PC-9 (cell line): Measurements from ENCODE around the gene USP3. TPM values are rescaled to one million over a fixed set of nuclear protein-coding genes. Genes with fewer than 3 reads are reported as not detected.

Experiments used
- BruUV-seq: library from RNA; stranded (reverse); fragments of 400-500 nt; replicated peaks from 2 replicates; lab custom pipeline; 2021; lab: Mats Ljungman, UMichigan
- CTCF ChIA-PET: fragments of 300-600 bp; sonication (Branson Sonifier 250); formaldehyde crosslinking; loops from one replicate; lab custom pipeline; 2022; ENCODE audit warnings: antibody characterized with exemption; lab: Charles Lee
- POLR2A ChIA-PET: fragments of 300-600 bp; sonication (Branson Sonifier 250); formaldehyde crosslinking; loops from one replicate; lab custom pipeline; 2022; ENCODE audit warnings: antibody characterized with exemption; ENCODE audit not compliant: unreplicated experiment; lab: Charles Lee
- DNase-seq, 2 experiments: peaks; one replicate each; pipeline versions ENCODE4 v3.0.0 to v3.0.0-alpha.2; 2015 to 2022; ENCODE audit warnings: mixed read lengths in 1 of 2
- H2AFZ ChIP-seq: fragments of 200-600 bp; sonication (generic); 2 replicates; pipeline ENCODE4 v1.8.1; 2017; ENCODE audit warnings: antibody characterized with exemption
- H3F3A ChIP-seq: fragments of 200-600 bp; sonication (generic); 2 replicates; pipeline ENCODE4 v1.8.1; 2017; ENCODE audit warnings: antibody characterized with exemption, mild to moderate bottlenecking, low read depth; ENCODE audit not compliant: insufficient read depth
- H3K27ac ChIP-seq: fragments of 200-600 bp; sonication (generic); 2 replicates; pipeline ENCODE4 v1.6.1; 2016; ENCODE audit warnings: mixed run types
- H3K27me3 ChIP-seq: fragments of 200-600 bp; sonication (generic); 2 replicates; pipeline ENCODE4 v1.6.1; 2016; ENCODE audit warnings: low read depth, mixed run types; ENCODE audit not compliant: insufficient read depth
- H3K36me3 ChIP-seq: fragments of 200-600 bp; sonication (generic); 2 replicates; pipeline ENCODE4 v1.6.1; 2016; ENCODE audit warnings: low read depth, mixed run types
- H3K4me1 ChIP-seq: fragments of 200-600 bp; sonication (generic); replicated peaks from 2 replicates; pipeline ENCODE4 v1.6.1; 2016; ENCODE audit warnings: mixed run types; ENCODE audit not compliant: insufficient read depth
- H3K4me2 ChIP-seq: fragments of 200-600 bp; sonication (generic); 2 replicates; pipeline ENCODE4 v1.6.1; 2017; ENCODE audit warnings: mixed run types
- H3K4me3 ChIP-seq: fragments of 200-600 bp; sonication (generic); 2 replicates; pipeline ENCODE4 v1.6.1; 2016; ENCODE audit warnings: mixed run types
- H3K79me2 ChIP-seq: fragments of 200-600 bp; sonication (generic); 2 replicates; pipeline ENCODE4 v1.6.1; 2017; ENCODE audit warnings: low read depth, mixed run types
- H3K9me2 ChIP-seq: fragments of 200-600 bp; sonication (generic); 2 replicates; pipeline ENCODE4 v1.8.1; 2017; ENCODE audit warnings: mild to moderate bottlenecking; ENCODE audit not compliant: insufficient read depth
- H3K9me3 ChIP-seq: fragments of 200-600 bp; sonication (generic); 2 replicates; pipeline ENCODE4 v1.8.1; 2016; ENCODE audit warnings: low read depth; ENCODE audit not compliant: insufficient read depth
- H4K20me1 ChIP-seq: fragments of 200-600 bp; sonication (generic); 2 replicates; pipeline ENCODE4 v1.8.1; 2017; ENCODE audit not compliant: insufficient read depth
- EZH2 ChIP-seq: fragments of 200-600 bp; sonication (generic); IDR thresholded peaks from 2 replicates; pipeline ENCODE4 v1.8.0; 2017; ENCODE audit warnings: antibody characterized with exemption, low read depth
- intact Hi-C: fragments of 100-400 bp; cut with micrococcal nuclease; formaldehyde crosslinking; loops from one replicate; pipeline ENCODE4 v1.10.0; 2022; ENCODE audit not compliant: unreplicated experiment
- total RNA-seq: library from RNA; stranded (reverse); gene quantifications from 2 replicates; pipeline ENCODE4 v1.2.3, GENCODE V29; 2021
- TF ChIP-seq, protein P1 (sequence below): fragments of 200-600 bp; sonication (generic); conservative IDR thresholded peaks from 2 replicates; pipeline ENCODE4 v1.6.1; 2017; ENCODE audit warnings: mixed run types, antibody characterized with exemption, mild to moderate bottlenecking, moderate library complexity

Gene USP3
- total RNA-seq, 1 experiment from 2014 or later: 57.5 TPM

DNA sequence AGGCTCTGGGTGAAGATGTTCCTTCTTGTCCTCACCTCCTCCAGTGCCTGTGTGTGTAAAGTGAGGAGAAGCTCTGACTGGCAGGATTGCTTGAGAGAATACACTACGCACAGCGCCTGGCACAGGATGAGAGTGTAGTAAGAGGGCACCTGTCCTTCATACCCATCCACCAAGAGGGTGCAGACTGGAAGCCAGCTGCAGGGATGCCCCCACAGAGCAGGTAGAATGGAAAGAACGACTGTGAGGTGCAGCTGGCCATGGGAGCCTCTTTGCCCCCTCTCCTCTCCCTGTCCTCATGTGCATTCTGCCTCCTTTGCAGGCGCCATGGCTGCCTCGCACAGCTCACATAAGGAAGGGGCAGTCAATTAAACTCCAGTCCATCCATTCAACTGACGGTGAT lies 105.1 kb downstream of the USP3 start:
- no peak overlapping the region for H3K4me3 ChIP-seq
- no peaks in the 10 kb centered on the region for H3K27me3 ChIP-seq
- no peaks in the 10 kb centered on the region for H3K36me3 ChIP-seq
- POLR2A ChIA-PET: interaction anchor here (0.7 kb wide), 1 partner anchor 27 kb away, joined by 3 read pairs; no protein-coding TSS in a partner anchor
- CTCF ChIA-PET: interaction anchor here (0.5 to 1.4 kb wide), 11 partner anchors 10 to 544 kb away, joined by 3 to 17 read pairs (median 4); partner anchors contain the start of gene CIAO2A
- H3K27ac ChIP-seq: peak overlapping the region; percentile 55; the same call in 1 of the 2 replicates
- no TSS peak for BruUV-seq
- no peak overlapping the region for H2AFZ ChIP-seq
- intact Hi-C loops: no loop called here
- TF ChIP-seq, protein P1, sequence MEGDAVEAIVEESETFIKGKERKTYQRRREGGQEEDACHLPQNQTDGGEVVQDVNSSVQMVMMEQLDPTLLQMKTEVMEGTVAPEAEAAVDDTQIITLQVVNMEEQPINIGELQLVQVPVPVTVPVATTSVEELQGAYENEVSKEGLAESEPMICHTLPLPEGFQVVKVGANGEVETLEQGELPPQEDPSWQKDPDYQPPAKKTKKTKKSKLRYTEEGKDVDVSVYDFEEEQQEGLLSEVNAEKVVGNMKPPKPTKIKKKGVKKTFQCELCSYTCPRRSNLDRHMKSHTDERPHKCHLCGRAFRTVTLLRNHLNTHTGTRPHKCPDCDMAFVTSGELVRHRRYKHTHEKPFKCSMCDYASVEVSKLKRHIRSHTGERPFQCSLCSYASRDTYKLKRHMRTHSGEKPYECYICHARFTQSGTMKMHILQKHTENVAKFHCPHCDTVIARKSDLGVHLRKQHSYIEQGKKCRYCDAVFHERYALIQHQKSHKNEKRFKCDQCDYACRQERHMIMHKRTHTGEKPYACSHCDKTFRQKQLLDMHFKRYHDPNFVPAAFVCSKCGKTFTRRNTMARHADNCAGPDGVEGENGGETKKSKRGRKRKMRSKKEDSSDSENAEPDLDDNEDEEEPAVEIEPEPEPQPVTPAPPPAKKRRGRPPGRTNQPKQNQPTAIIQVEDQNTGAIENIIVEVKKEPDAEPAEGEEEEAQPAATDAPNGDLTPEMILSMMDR: no peak
- no peak for TF ChIP-seq EZH2
- H3F3A ChIP-seq: peaks cover 14% of the 10 kb centered on the region
- H3K9me3 ChIP-seq: no peaks in the 10 kb centered on the region
- H3K79me2 ChIP-seq: no peaks in the 10 kb centered on the region
- no peaks in the 10 kb centered on the region for H4K20me1 ChIP-seq
- DNase-seq: no peak
- no peak overlapping the region for H3K4me2 ChIP-seq
- peaks cover 22% of the 10 kb centered on the region for H3K4me1 ChIP-seq
- H3K9me2 ChIP-seq: no peaks in the 10 kb centered on the region

DNA sequence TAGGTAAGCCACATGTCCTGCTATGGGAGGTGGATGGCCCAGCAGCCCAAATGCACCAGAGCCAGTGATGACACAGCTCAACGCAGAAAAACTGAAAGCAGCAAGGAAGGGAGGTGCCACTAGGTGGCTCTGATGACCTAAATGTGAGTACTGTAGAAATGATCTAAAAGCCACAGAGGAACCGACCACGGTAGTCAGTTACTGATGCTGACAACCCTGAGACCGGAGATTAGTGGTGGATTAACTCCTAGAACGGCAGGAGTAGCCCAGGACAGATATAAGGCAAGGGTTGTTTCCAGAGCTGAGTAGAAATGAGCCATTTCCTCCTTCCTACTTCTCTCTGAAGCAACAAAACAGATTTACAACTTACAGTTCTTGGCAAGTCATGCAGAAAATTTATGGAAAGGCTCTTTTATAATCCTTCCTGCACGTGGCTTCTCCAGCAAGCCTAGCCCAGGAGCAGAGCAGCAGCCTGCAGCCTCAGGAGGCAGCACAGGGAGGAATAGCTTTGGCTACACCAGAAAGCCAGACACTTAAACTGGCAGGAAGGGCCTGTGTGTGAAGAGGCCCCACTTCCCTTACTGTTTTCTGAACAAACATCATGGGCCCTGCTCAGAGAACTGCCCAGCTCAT lies 105.9 kb downstream of the USP3 start:
- Histone ChIP-seq H2AFZ (no peak overlapping the region), H3K36me3 (0 out of 2 replicates have a peak, but pooled peaks cover 3% of the 10 kb centered on the region)
- intact Hi-C loops: loop anchor here (1.0 to 5.0 kb wide), 3 partner anchors 282 to 542 kb away; partner anchors contain the start of gene SNX22

DNA sequence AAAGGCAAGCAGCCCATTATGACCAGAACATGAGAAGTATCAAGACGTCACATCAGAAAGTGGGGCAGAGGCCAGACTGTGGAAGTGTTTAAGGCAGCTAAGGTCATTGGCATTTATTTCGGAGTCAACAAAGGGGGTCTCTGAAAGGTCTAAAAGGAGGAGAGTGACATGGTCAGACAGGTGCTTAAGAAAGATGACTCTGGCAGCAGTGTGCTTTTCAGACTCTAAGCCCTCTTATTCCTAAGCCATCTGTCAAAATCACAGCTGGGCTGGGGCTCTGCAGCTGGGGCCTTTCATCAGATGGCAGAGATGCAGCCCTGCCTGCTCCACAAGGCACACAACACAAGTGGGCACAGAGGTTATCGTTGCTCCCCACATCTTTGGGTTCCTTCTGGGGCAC lies 106.8 kb downstream of the USP3 start:
- H3K4me1 ChIP-seq: peaks cover 31% of the 10 kb centered on the region
- no peak overlapping the region for H3K4me3 ChIP-seq
- H2AFZ ChIP-seq: no peak overlapping the region
- intact Hi-C loops: loop anchor here (5.0 kb wide), 2 partner anchors 281 to 541 kb away; partner anchors contain the start of gene SNX22
- CTCF ChIA-PET: interaction anchor here (0.7 to 1.4 kb wide), 2 partner anchors 11 to 223 kb away, joined by 3 to 8 read pairs; no protein-coding TSS in a partner anchor
- H3K9me2 ChIP-seq: no peaks in the 10 kb centered on the region
- peak overlapping the region; percentile 47 for H3K4me2 ChIP-seq
- 0 out of 2 replicates have a peak, but pooled peaks cover 3% of the 10 kb centered on the region for H3K36me3 ChIP-seq
- H3K9me3 ChIP-seq: no peaks in the 10 kb centered on the region
- no peak overlapping the region for H3K27ac ChIP-seq
- BruUV-seq: no TSS peak
- no peak for DNase-seq
- no peaks in the 10 kb centered on the region for H3K27me3 ChIP-seq
- no peaks in the 10 kb centered on the region for H3K79me2 ChIP-seq
- no peaks in the 10 kb centered on the region for H4K20me1 ChIP-seq
- POLR2A ChIA-PET: interaction anchor here (0.6 kb wide), 1 partner anchor 219 kb away, joined by 3 read pairs; no protein-coding TSS in a partner anchor
- TF ChIP-seq EZH2: no peak
- TF ChIP-seq, protein P1: no peak
- peaks cover 14% of the 10 kb centered on the region for H3F3A ChIP-seq

More for the DNA sequence above, 105.9 kb downstream of the USP3 start:
- H3K27ac ChIP-seq: peak overlapping the region; percentile 55
- H3K79me2 ChIP-seq: no peaks in the 10 kb centered on the region
- CTCF ChIA-PET: interaction anchor here (0.5 to 1.4 kb wide), 12 partner anchors 10 to 543 kb away, joined by 3 to 17 read pairs (median 4); partner anchors contain the start of gene CIAO2A
- no peaks in the 10 kb centered on the region for H3K9me3 ChIP-seq
- DNase-seq: peak; percentile 68 to 77
- H4K20me1 ChIP-seq: no peaks in the 10 kb centered on the region
- peaks cover 14% of the 10 kb centered on the region for H3F3A ChIP-seq
- TF ChIP-seq EZH2: no peak
- TF ChIP-seq, protein P1: peak; percentile 84
- H3K9me2 ChIP-seq: no peaks in the 10 kb centered on the region
- POLR2A ChIA-PET: interaction anchor here (0.6 to 0.7 kb wide), 3 partner anchors 27 to 407 kb away, joined by 3 to 8 read pairs (median 3); no protein-coding TSS in a partner anchor
- peaks cover 22% of the 10 kb centered on the region for H3K4me1 ChIP-seq
- H3K27me3 ChIP-seq: no peaks in the 10 kb centered on the region
- H3K4me2 ChIP-seq: peak overlapping the region; percentile 47
- no peak overlapping the region for H3K4me3 ChIP-seq
- no TSS peak for BruUV-seq
